Measurements from ENCODE around the gene TAS2R41. TPM values are rescaled to one million over a fixed set of nuclear protein-coding genes. Genes with fewer than 3 reads are reported as not detected.

The TAS2R41 gene
- total RNA-seq, 1 donor from 2014 or later, result not detected

GRCh38 chr7:143503261-143503660 is 25.6 kb downstream of the TAS2R41 start:
- FAIRE-seq, result no peak
- Histone ChIP-seq H3K4me3 (ENCODE audit: insufficient read depth, low read depth, low read length) (no peak overlapping the region), H4K20me1 (ENCODE audit: insufficient read depth, low read length) (no peaks in the 10 kb centered on the region)

GRCh38 chr7:143504215-143504936 is 26.7 kb downstream of the TAS2R41 start:
- DNase-seq (ENCODE audit: low read depth) (no peak), FAIRE-seq (no peak)
- no peak overlapping the region for H3K4me3 Mint-ChIP-seq (ENCODE audit: unreplicated experiment)
- Histone ChIP-seq H3K27ac (ENCODE audit: low read depth, low read length) (no peak overlapping the region), H4K20me1 (ENCODE audit: insufficient read depth, low read length) (no peaks in the 10 kb centered on the region), H3K27me3 (ENCODE audit: insufficient read depth, low read length) (no peaks in the 10 kb centered on the region), H3K36me3 (ENCODE audit: insufficient read depth, low read length) (no peaks in the 10 kb centered on the region), H3K9ac (ENCODE audit: low read length) (no peak overlapping the region), H3K4me3 (ENCODE audit: insufficient read depth, low read depth, low read length) (no peak overlapping the region), H3K4me1 (ENCODE audit: insufficient read depth, low read length) (no peaks in the 10 kb centered on the region), H3K79me2 (ENCODE audit: insufficient read depth, low read length) (no peaks in the 10 kb centered on the region), H3K4me2 (ENCODE audit: low read length) (no peak overlapping the region), H2AFZ (ENCODE audit: low read depth, low read length) (no peak overlapping the region), H3K9me3 (ENCODE audit: insufficient read depth, low read depth, low read length) (no peaks in the 10 kb centered on the region)
- peaks cover 3% of the 10 kb centered on the region for H3K27me3 Mint-ChIP-seq (ENCODE audit: low read depth, unreplicated experiment)
- H3K9me3 Mint-ChIP-seq (ENCODE audit: unreplicated experiment), result peaks cover 3% of the 10 kb centered on the region
- no peaks in the 10 kb centered on the region for H3K36me3 Mint-ChIP-seq (ENCODE audit: low read depth, unreplicated experiment)
- TF ChIP-seq, protein P1, sequence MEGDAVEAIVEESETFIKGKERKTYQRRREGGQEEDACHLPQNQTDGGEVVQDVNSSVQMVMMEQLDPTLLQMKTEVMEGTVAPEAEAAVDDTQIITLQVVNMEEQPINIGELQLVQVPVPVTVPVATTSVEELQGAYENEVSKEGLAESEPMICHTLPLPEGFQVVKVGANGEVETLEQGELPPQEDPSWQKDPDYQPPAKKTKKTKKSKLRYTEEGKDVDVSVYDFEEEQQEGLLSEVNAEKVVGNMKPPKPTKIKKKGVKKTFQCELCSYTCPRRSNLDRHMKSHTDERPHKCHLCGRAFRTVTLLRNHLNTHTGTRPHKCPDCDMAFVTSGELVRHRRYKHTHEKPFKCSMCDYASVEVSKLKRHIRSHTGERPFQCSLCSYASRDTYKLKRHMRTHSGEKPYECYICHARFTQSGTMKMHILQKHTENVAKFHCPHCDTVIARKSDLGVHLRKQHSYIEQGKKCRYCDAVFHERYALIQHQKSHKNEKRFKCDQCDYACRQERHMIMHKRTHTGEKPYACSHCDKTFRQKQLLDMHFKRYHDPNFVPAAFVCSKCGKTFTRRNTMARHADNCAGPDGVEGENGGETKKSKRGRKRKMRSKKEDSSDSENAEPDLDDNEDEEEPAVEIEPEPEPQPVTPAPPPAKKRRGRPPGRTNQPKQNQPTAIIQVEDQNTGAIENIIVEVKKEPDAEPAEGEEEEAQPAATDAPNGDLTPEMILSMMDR (IDR thresholded peaks at IDR 0.05; ENCODE audit: insufficient read depth, low read depth, low read length), result no peak
- TF ChIP-seq EZH2 (IDR thresholded peaks at IDR 0.05; ENCODE audit: insufficient read depth, low read length), result no peak
- H3K27ac Mint-ChIP-seq (ENCODE audit: unreplicated experiment), result no peak overlapping the region
- H3K4me1 Mint-ChIP-seq (ENCODE audit: low read depth, unreplicated experiment), result peaks cover 23% of the 10 kb centered on the region

More at GRCh38 chr7:143503261-143503660, 25.6 kb downstream of the TAS2R41 start:
- Mint-ChIP-seq H3K27ac (ENCODE audit: unreplicated experiment) (no peak overlapping the region), H3K9me3 (ENCODE audit: unreplicated experiment) (peaks cover 3% of the 10 kb centered on the region), H3K4me3 (ENCODE audit: unreplicated experiment) (no peak overlapping the region), H3K36me3 (ENCODE audit: low read depth, unreplicated experiment) (no peaks in the 10 kb centered on the region), H3K4me1 (ENCODE audit: low read depth, unreplicated experiment) (peaks cover 25% of the 10 kb centered on the region), H3K27me3 (ENCODE audit: low read depth, unreplicated experiment) (peaks cover 3% of the 10 kb centered on the region)
- no peak overlapping the region for H2AFZ ChIP-seq (ENCODE audit: low read depth, low read length)
- DNase-seq (ENCODE audit: low read depth), result no peak
- H3K27ac ChIP-seq (ENCODE audit: low read depth, low read length), result no peak overlapping the region
- H3K4me1 ChIP-seq (ENCODE audit: insufficient read depth, low read length), result no peaks in the 10 kb centered on the region
- H3K27me3 ChIP-seq (ENCODE audit: insufficient read depth, low read length), result no peaks in the 10 kb centered on the region
- no peak overlapping the region for H3K9ac ChIP-seq (ENCODE audit: low read length)
- no peaks in the 10 kb centered on the region for H3K9me3 ChIP-seq (ENCODE audit: insufficient read depth, low read depth, low read length)
- H3K79me2 ChIP-seq (ENCODE audit: insufficient read depth, low read length), result no peaks in the 10 kb centered on the region
- H3K36me3 ChIP-seq (ENCODE audit: insufficient read depth, low read length), result no peaks in the 10 kb centered on the region
- TF ChIP-seq, protein P1 (IDR thresholded peaks at IDR 0.05; ENCODE audit: insufficient read depth, low read depth, low read length), result no peak
- no peak for TF ChIP-seq EZH2 (IDR thresholded peaks at IDR 0.05; ENCODE audit: insufficient read depth, low read length)
- no peak overlapping the region for H3K4me2 ChIP-seq (ENCODE audit: low read length)

DNA sequence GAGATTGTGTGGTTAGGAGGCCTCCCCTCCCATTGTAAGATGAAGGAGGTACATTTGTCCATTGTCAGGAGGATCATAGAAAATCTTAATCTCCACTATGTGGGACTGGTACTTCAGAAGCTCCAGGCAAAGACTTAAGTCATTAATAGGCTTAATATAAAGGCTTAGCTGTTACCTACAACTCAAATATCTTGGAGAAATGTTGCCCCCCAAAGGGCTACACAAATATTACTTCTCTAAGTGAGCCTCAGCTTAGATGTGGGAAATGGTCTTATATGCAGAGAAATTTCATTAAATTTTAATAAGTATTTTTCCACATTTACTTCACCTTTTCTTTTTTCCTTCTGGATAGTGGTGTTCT is 27.2 kb downstream of the TAS2R41 start:
- DNase-seq (ENCODE audit: low read depth), result no peak
- no peaks in the 10 kb centered on the region for H4K20me1 ChIP-seq (ENCODE audit: insufficient read depth, low read length)
- TF ChIP-seq EZH2 (IDR thresholded peaks at IDR 0.05; ENCODE audit: insufficient read depth, low read length), result no peak
- TF ChIP-seq, protein P1 (IDR thresholded peaks at IDR 0.05; ENCODE audit: insufficient read depth, low read depth, low read length), result no peak
- H3K9me3 Mint-ChIP-seq (ENCODE audit: unreplicated experiment), result peaks cover 3% of the 10 kb centered on the region
- no peaks in the 10 kb centered on the region for H3K79me2 ChIP-seq (ENCODE audit: insufficient read depth, low read length)
- H3K4me1 ChIP-seq (ENCODE audit: insufficient read depth, low read length), result no peaks in the 10 kb centered on the region
- H3K9me3 ChIP-seq (ENCODE audit: insufficient read depth, low read depth, low read length), result no peaks in the 10 kb centered on the region
- no peak for FAIRE-seq
- no peaks in the 10 kb centered on the region for H3K36me3 ChIP-seq (ENCODE audit: insufficient read depth, low read length)
- H3K4me1 Mint-ChIP-seq (ENCODE audit: low read depth, unreplicated experiment), result peaks cover 18% of the 10 kb centered on the region
- no peak overlapping the region for H3K4me3 Mint-ChIP-seq (ENCODE audit: unreplicated experiment)
- no peak overlapping the region for H3K9ac ChIP-seq (ENCODE audit: low read length)
- no peak overlapping the region for H3K27ac ChIP-seq (ENCODE audit: low read depth, low read length)
- no peak overlapping the region for H2AFZ ChIP-seq (ENCODE audit: low read depth, low read length)
- peaks cover 3% of the 10 kb centered on the region for H3K27me3 ChIP-seq (ENCODE audit: insufficient read depth, low read length)
- no peak overlapping the region for H3K4me3 ChIP-seq (ENCODE audit: insufficient read depth, low read depth, low read length)
- H3K4me2 ChIP-seq (ENCODE audit: low read length), result no peak overlapping the region
- H3K36me3 Mint-ChIP-seq (ENCODE audit: low read depth, unreplicated experiment), result no peaks in the 10 kb centered on the region
- peaks cover 3% of the 10 kb centered on the region for H3K27me3 Mint-ChIP-seq (ENCODE audit: low read depth, unreplicated experiment)
- no peak overlapping the region for H3K27ac Mint-ChIP-seq (ENCODE audit: unreplicated experiment)
